ENCODE data around the gene BRI3.
"Not testable (repeated sequence)": the region's sequence is repeated elsewhere in the genome, so short reads cannot be mapped to it uniquely, and the experiment has no call there.

Gene BRI3

GRCh38 chr7:98307971-98308466 lies 26.5 kb downstream of the BRI3 start:
- no peak for DNase-seq (ENCODE audit: low read depth in 2 of 3, low spot score in 1 of 3)

- DNase-seq (ENCODE audit: low read depth in 2 of 3, low spot score in 1 of 3) = no peak
Measured at GRCh38 chr7:98309566-98309965, 28.1 kb downstream of the BRI3 start.

GRCh38 chr7:98312201-98312600 lies 30.7 kb downstream of the BRI3 start:
- DNase-seq (ENCODE audit: low read depth in 2 of 3, low spot score in 1 of 3) = no peak

GRCh38 chr7:98314469-98314868 lies 33.0 kb downstream of the BRI3 start:
- DNase-seq (ENCODE audit: low read depth in 2 of 3, low spot score in 1 of 3) = no peak

- no peak for DNase-seq (ENCODE audit: low read depth in 2 of 3, low spot score in 1 of 3)
Measured at GRCh38 chr7:98315318-98315993, 34.0 kb downstream of the BRI3 start.

- not testable (repeated sequence) for DNase-seq (ENCODE audit: low read depth in 2 of 3, low spot score in 1 of 3)
Measured at GRCh38 chr7:98315994-98316527, 34.6 kb downstream of the BRI3 start.

GRCh38 chr7:98317366-98318040 lies 36.0 kb downstream of the BRI3 start:
- DNase-seq (ENCODE audit: low read depth in 2 of 3, low spot score in 1 of 3) = no peak

GRCh38 chr7:98319176-98319575 lies 37.7 kb downstream of the BRI3 start:
- DNase-seq (ENCODE audit: low read depth in 2 of 3, low spot score in 1 of 3) = no peak

GRCh38 chr7:98321301-98321700 lies 39.8 kb downstream of the BRI3 start:
- DNase-seq (ENCODE audit: low read depth in 2 of 3, low spot score in 1 of 3) = no peak

GRCh38 chr7:98322331-98323270 lies 41.1 kb downstream of the BRI3 start:
- no peak for DNase-seq (ENCODE audit: low read depth in 2 of 3, low spot score in 1 of 3)

GRCh38 chr7:98323597-98324322 lies 42.3 kb downstream of the BRI3 start:
- DNase-seq (ENCODE audit: low read depth in 2 of 3, low spot score in 1 of 3) = no peak

- no peak for DNase-seq (ENCODE audit: low read depth in 2 of 3, low spot score in 1 of 3)
Measured at GRCh38 chr7:98324782-98325181, 43.3 kb downstream of the BRI3 start.

GRCh38 chr7:98329100-98329790 lies 47.8 kb downstream of the BRI3 start:
- no peak for DNase-seq (ENCODE audit: low read depth in 2 of 3, low spot score in 1 of 3)

- DNase-seq (ENCODE audit: low read depth in 2 of 3, low spot score in 1 of 3) = no peak
Measured at GRCh38 chr7:98329791-98330373, 48.4 kb downstream of the BRI3 start.

GRCh38 chr7:98330926-98331529 lies 49.5 kb downstream of the BRI3 start:
- no peak for DNase-seq (ENCODE audit: low read depth in 2 of 3, low spot score in 1 of 3)

- DNase-seq (ENCODE audit: low read depth in 2 of 3, low spot score in 1 of 3) = no peak
Measured at GRCh38 chr7:98334081-98334480, 52.6 kb downstream of the BRI3 start.

- DNase-seq (ENCODE audit: low read depth in 2 of 3, low spot score in 1 of 3) = no peak
Measured at GRCh38 chr7:98335411-98335977, 54.0 kb downstream of the BRI3 start.

GRCh38 chr7:98338441-98338840 lies 57.0 kb downstream of the BRI3 start:
- DNase-seq (ENCODE audit: low read depth in 2 of 3, low spot score in 1 of 3) = no peak

GRCh38 chr7:98339043-98339442 lies 57.6 kb downstream of the BRI3 start:
- no peak for DNase-seq (ENCODE audit: low read depth in 2 of 3, low spot score in 1 of 3)

Measured in stimulated activated CD4-positive, alpha-beta T cell treated with anti-CD3 and anti-CD28 coated beads, Interleukin-12 subunit alpha, Interleukin-12 subunit beta, amount 100 ng/mL, for 48 hours (primary cell).